ENCODE results near the gene ATP5PD. TPM values are rescaled to one million over a fixed set of nuclear protein-coding genes. Genes with fewer than 3 reads are reported as not detected.

Gene ATP5PD
- polyA plus RNA-seq, 1 donor (not counting 4 experiments of a cell fraction or from before 2014, with no cell fraction given), result 276 TPM

DNA sequence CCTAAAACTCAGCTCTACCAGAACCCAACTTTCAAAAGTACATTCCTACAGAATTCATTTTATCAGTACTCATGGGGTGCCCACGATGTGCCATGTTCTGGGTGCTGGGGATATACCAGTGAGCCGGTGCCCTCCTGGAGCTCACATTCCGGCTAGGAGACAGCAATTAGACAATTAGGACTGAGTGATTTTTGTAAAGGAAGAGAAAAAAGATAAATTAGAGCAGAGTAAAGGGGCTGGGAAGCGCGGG lies 34.7 kb downstream of the ATP5PD start:
- no peak for TF ChIP-seq EZH2 (IDR thresholded peaks at IDR 0.05; ENCODE audit: low read length)
- TF ChIP-seq, protein P1, sequence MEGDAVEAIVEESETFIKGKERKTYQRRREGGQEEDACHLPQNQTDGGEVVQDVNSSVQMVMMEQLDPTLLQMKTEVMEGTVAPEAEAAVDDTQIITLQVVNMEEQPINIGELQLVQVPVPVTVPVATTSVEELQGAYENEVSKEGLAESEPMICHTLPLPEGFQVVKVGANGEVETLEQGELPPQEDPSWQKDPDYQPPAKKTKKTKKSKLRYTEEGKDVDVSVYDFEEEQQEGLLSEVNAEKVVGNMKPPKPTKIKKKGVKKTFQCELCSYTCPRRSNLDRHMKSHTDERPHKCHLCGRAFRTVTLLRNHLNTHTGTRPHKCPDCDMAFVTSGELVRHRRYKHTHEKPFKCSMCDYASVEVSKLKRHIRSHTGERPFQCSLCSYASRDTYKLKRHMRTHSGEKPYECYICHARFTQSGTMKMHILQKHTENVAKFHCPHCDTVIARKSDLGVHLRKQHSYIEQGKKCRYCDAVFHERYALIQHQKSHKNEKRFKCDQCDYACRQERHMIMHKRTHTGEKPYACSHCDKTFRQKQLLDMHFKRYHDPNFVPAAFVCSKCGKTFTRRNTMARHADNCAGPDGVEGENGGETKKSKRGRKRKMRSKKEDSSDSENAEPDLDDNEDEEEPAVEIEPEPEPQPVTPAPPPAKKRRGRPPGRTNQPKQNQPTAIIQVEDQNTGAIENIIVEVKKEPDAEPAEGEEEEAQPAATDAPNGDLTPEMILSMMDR (optimal IDR thresholded peaks at IDR 0.05 in 1 of 3, IDR thresholded peaks at IDR 0.05 in 1 of 3, conservative IDR thresholded peaks at IDR 0.05 in 1 of 3; ENCODE audit: extremely low read depth in 1 of 3, insufficient read depth in 2 of 3, low read length in 3 of 3), result no peak
- Histone ChIP-seq H4K20me1 (ENCODE audit: control insufficient read depth, extremely low read depth, insufficient read depth, low read length) (no peaks in the 10 kb centered on the region), H3K9me1 (ENCODE audit: control insufficient read depth, extremely low read depth, insufficient read depth, low read length) (peaks cover 4% of the 10 kb centered on the region), H3K27me3 (ENCODE audit: control insufficient read depth, extremely low read depth, insufficient read depth, low read length) (no peaks in the 10 kb centered on the region), H3K4me3 (ENCODE audit: control insufficient read depth in 2 of 3, extremely low read depth in 1 of 3, insufficient read depth in 2 of 3, low read depth in 1 of 3, low read length in 3 of 3) (peak overlapping the region; percentile 75 to 90 (median 87)), H3K36me3 (ENCODE audit: control insufficient read depth in 2 of 2, extremely low read depth in 1 of 2, insufficient read depth in 2 of 2, low read length in 2 of 2) (peaks cover 0 to 2% of the 10 kb centered on the region in 2 experiments), H3K4me2 (ENCODE audit: control insufficient read depth, extremely low read depth, insufficient read depth, low read depth, low read length) (peak overlapping the region; percentile 98), H2AFZ (ENCODE audit: control insufficient read depth, low read length) (peak overlapping the region; percentile 94), H3K9ac (ENCODE audit: control insufficient read depth, extremely low read depth, insufficient read depth, low read length) (peak overlapping the region; percentile 76), H3K9me3 (ENCODE audit: control insufficient read depth, low read depth, low read length) (no peaks in the 10 kb centered on the region), H3K4me1 (ENCODE audit: control insufficient read depth, extremely low read depth, insufficient read depth, low read length) (peaks cover 21% of the 10 kb centered on the region), H3K79me2 (ENCODE audit: control insufficient read depth, insufficient read depth, low read length) (peaks cover 26% of the 10 kb centered on the region), H3K27ac (ENCODE audit: control insufficient read depth, insufficient read depth, low read length) (peak overlapping the region; percentile 61)
- no peak for DNase-seq (ENCODE audit: low read depth, low spot score)
- dilution Hi-C loops (cut with MboI; ENCODE audit: extremely low pct_ligation_motif_present, low sequenced_read_pairs), result no loop called here
- FAIRE-seq, result no peak

DNA sequence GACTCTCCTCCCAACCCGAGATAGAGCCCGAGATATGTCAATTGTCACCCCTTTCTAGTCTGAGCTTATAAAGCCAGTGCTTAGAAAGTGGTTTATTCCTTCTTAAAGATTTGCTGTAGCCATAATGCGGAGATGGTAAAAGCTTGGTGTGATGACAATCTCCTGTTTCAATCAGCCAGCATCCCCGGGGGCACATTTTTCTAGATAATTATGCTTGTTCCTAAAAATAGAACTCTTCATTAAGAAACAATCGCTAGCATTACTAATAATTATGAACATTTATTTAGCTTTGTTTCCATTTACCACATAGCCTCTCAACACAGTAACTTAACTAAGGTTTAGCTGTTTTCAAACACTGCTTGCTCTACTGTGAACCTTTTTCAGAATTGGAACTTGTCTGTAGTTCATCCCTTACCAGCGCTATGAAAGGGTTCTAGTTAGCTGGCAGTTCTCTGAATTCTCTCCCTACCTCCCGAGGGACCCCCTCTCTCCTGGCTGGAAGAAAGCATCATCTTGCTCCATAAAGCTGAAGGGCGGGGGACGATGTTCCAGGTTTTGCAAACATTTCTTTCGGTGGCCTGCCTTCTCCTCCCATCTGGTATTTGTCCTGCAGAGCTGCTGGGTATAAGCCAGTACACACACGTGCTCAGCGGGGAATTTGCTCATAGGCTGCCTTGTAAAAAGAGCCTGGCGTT lies 35.2 kb downstream of the ATP5PD start:
- Histone ChIP-seq H2AFZ (ENCODE audit: control insufficient read depth, low read length) (peak overlapping the region; percentile 94), H3K9me1 (ENCODE audit: control insufficient read depth, extremely low read depth, insufficient read depth, low read length) (peaks cover 4% of the 10 kb centered on the region), H3K4me2 (ENCODE audit: control insufficient read depth, extremely low read depth, insufficient read depth, low read depth, low read length) (peak overlapping the region; percentile 98), H3K27me3 (ENCODE audit: control insufficient read depth, extremely low read depth, insufficient read depth, low read length) (no peaks in the 10 kb centered on the region), H3K36me3 (ENCODE audit: control insufficient read depth in 2 of 2, extremely low read depth in 1 of 2, insufficient read depth in 2 of 2, low read length in 2 of 2) (peaks cover 0 to 1% of the 10 kb centered on the region in 2 experiments), H3K4me1 (ENCODE audit: control insufficient read depth, extremely low read depth, insufficient read depth, low read length) (peaks cover 21% of the 10 kb centered on the region), H3K4me3 (ENCODE audit: control insufficient read depth in 2 of 3, extremely low read depth in 1 of 3, insufficient read depth in 2 of 3, low read depth in 1 of 3, low read length in 3 of 3) (peak overlapping the region in 2 of 3 experiments; percentile 75 to 90), H4K20me1 (ENCODE audit: control insufficient read depth, extremely low read depth, insufficient read depth, low read length) (no peaks in the 10 kb centered on the region), H3K9ac (ENCODE audit: control insufficient read depth, extremely low read depth, insufficient read depth, low read length) (peak overlapping the region; percentile 76), H3K9me3 (ENCODE audit: control insufficient read depth, low read depth, low read length) (no peaks in the 10 kb centered on the region), H3K27ac (ENCODE audit: control insufficient read depth, insufficient read depth, low read length) (peak overlapping the region; percentile 61), H3K79me2 (ENCODE audit: control insufficient read depth, insufficient read depth, low read length) (peaks cover 23% of the 10 kb centered on the region)
- no peak for DNase-seq (ENCODE audit: low read depth, low spot score)
- TF ChIP-seq, protein P1 (optimal IDR thresholded peaks at IDR 0.05 in 1 of 3, IDR thresholded peaks at IDR 0.05 in 1 of 3, conservative IDR thresholded peaks at IDR 0.05 in 1 of 3; ENCODE audit: extremely low read depth in 1 of 3, insufficient read depth in 2 of 3, low read length in 3 of 3), result no peak
- TF ChIP-seq EZH2 (IDR thresholded peaks at IDR 0.05; ENCODE audit: low read length), result no peak
- dilution Hi-C loops (cut with MboI; ENCODE audit: extremely low pct_ligation_motif_present, low sequenced_read_pairs), result no loop called here
- no peak for FAIRE-seq

All from keratinocyte (primary cell).